Tibial nerve (tissue), 4 donors: Measurements from ENCODE around the gene TBC1D1. TPM values are rescaled to one million over a fixed set of nuclear protein-coding genes. Genes with fewer than 3 reads are reported as not detected.
A peak's percentile ranks its signal among the peaks of the same experiment; 100 is the strongest.

Experiments used
- DNase-seq, 2 donors: peaks; one replicate each; pipeline ENCODE4 v3.0.0-alpha.2; 2019; ENCODE audit warnings: low spot score in 2 of 2
- H3K27ac ChIP-seq, 4 donors: fragments of 200-600 bp; sonication (generic) in 3 of 4; one replicate each; pipeline ENCODE4 v1.5.1; 2017 to 2019; ENCODE audit warnings: mild to moderate bottlenecking in 1 of 4
- H3K27me3 ChIP-seq, 2 donors: fragments of 200-600 bp; sonication (generic) in 1 of 2; one replicate each; pipeline versions ENCODE4 v1.5.1 to v1.6.0; 2017 to 2019
- H3K36me3 ChIP-seq, 3 donors: fragments of 200-600 bp; sonication (generic); one replicate each; pipeline ENCODE4 v1.5.1; 2018 to 2019
- H3K4me1 ChIP-seq, 4 donors: fragments of 200-600 bp; sonication (generic) in 3 of 4; one replicate each; pipeline ENCODE4 v1.5.1; 2017 to 2019
- H3K4me3 ChIP-seq, 4 donors: fragments of 200-600 bp; sonication (generic) in 3 of 4; one replicate each; pipeline ENCODE4 v1.5.1; 2017 to 2019; ENCODE audit warnings: mild to moderate bottlenecking in 1 of 4, moderate library complexity in 1 of 4
- H3K9me3 ChIP-seq, 4 donors: fragments of 200-600 bp; sonication (generic) in 3 of 4; one replicate each; pipeline ENCODE4 v1.5.1; 2017 to 2019
- CTCF ChIP-seq, 5 experiments: fragments of 200-600 bp in 3 of 5; fragments of 450-650 bp in 2 of 5; sonication (generic) in 3 of 5; IDR thresholded peaks; one replicate each; pipeline ENCODE4 v1.5.1; 2016 to 2019; ENCODE audit warnings: antibody characterized with exemption in 5 of 5, mild to moderate bottlenecking in 3 of 5, moderate library complexity in 2 of 5
- EP300 ChIP-seq, 2 donors: sonication (generic); formaldehyde crosslinking; IDR thresholded peaks; one replicate each; pipeline ENCODE4 v1.6.1; 2017; ENCODE audit warnings: antibody characterized with exemption in 2 of 2, mild to moderate bottlenecking in 1 of 2
- POLR2A ChIP-seq, 2 donors: fragments of 450-650 bp; IDR thresholded peaks; one replicate each; pipeline ENCODE4 v1.6.1; 2017; ENCODE audit warnings: antibody characterized with exemption in 2 of 2, mild to moderate bottlenecking in 2 of 2, moderate library complexity in 2 of 2
- WGBS, 2 donors: methylation state at CpG; one replicate each; pipeline ENCODE4 v1.1.5; 2018; 5-methylcytosine and 5-hydroxymethylcytosine counted together
- total RNA-seq, 4 donors: library from RNA; depleted of rRNA; stranded (reverse); fragments of >200 nt; gene quantifications; one replicate each; pipeline ENCODE4 v1.1.0, GENCODE V29; 2016

The TBC1D1 gene
- total RNA-seq, 4 donors from 2014 or later: 41.6 to 97.8 (median 62.5) TPM

- Histone ChIP-seq H3K4me1 (no peaks in the 10 kb centered on the region), H3K36me3 (peaks cover 0 to 10% (median 0%) of the 10 kb centered on the region in 3 donors), H3K4me3 (no peak overlapping the region), H3K27ac (no peak overlapping the region), H3K27me3 (no peaks in the 10 kb centered on the region), H3K9me3 (no peaks in the 10 kb centered on the region)
- 46 to 48% methylated on average over 1 of the region's 1 CpG for WGBS, 2 donors
- no peak for DNase-seq
- no peak for TF ChIP-seq POLR2A (IDR thresholded peaks at IDR 0.05)
Measured at GRCh38 chr4:38144031-38144430, 253.1 kb downstream of the TBC1D1 start.

- TF ChIP-seq EP300 (IDR thresholded peaks at IDR 0.05) (no peak), CTCF (IDR thresholded peaks at IDR 0.05) (no peak), POLR2A (IDR thresholded peaks at IDR 0.05) (no peak)
- no peaks in the 10 kb centered on the region for H3K27me3 ChIP-seq
- 64 to 65% methylated on average over 4 of the region's 4 CpGs for WGBS, 2 donors
- H3K36me3 ChIP-seq: no peaks in the 10 kb centered on the region
- no peaks in the 10 kb centered on the region for H3K9me3 ChIP-seq
- H3K4me1 ChIP-seq: peaks cover 0 to 8% (median 0%) of the 10 kb centered on the region in 4 donors
- H3K27ac ChIP-seq: peak overlapping the region in 1 of 4 donors; percentile 26
- H3K4me3 ChIP-seq: no peak overlapping the region
- no peak for DNase-seq
Measured at GRCh38 chr4:38145033-38145678, 254.3 kb downstream of the TBC1D1 start.

GRCh38 chr4:38145741-38146140 lies 254.9 kb downstream of the TBC1D1 start:
- WGBS, 2 donors: 41 to 61% methylated on average over 4 of the region's 4 CpGs
- DNase-seq: no peak
- no peak for TF ChIP-seq POLR2A (IDR thresholded peaks at IDR 0.05)
- Histone ChIP-seq H3K27me3 (no peaks in the 10 kb centered on the region), H3K36me3 (no peaks in the 10 kb centered on the region), H3K9me3 (no peaks in the 10 kb centered on the region), H3K4me3 (no peak overlapping the region), H3K27ac (peak overlapping the region in 1 of 4 donors; percentile 26), H3K4me1 (peaks cover 0 to 14% (median 0%) of the 10 kb centered on the region in 4 donors)

- no peak for DNase-seq
- no peak for TF ChIP-seq CTCF (IDR thresholded peaks at IDR 0.05)
- TF ChIP-seq EP300 (IDR thresholded peaks at IDR 0.05): no peak
- no peak for TF ChIP-seq POLR2A (IDR thresholded peaks at IDR 0.05)
- H3K27me3 ChIP-seq: no peaks in the 10 kb centered on the region
Measured at GRCh38 chr4:38146383-38146782, 255.5 kb downstream of the TBC1D1 start.

GRCh38 chr4:38149472-38149996 lies 258.6 kb downstream of the TBC1D1 start:
- Histone ChIP-seq H3K4me1 (peaks cover 0 to 29% (median 1%) of the 10 kb centered on the region in 4 donors), H3K27me3 (no peaks in the 10 kb centered on the region), H3K4me3 (no peak overlapping the region), H3K36me3 (no peaks in the 10 kb centered on the region), H3K9me3 (no peaks in the 10 kb centered on the region), H3K27ac (peak overlapping the region in 2 of 4 donors; percentile 39 to 41)
- no peak for TF ChIP-seq EP300 (IDR thresholded peaks at IDR 0.05)
- DNase-seq: no peak

More at GRCh38 chr4:38146383-38146782, 255.5 kb downstream of the TBC1D1 start:
- no peaks in the 10 kb centered on the region for H3K36me3 ChIP-seq
- 80 to 93% methylated on average over 2 of the region's 2 CpGs for WGBS, 2 donors
- H3K27ac ChIP-seq: no peak overlapping the region
- H3K4me3 ChIP-seq: no peak overlapping the region
- H3K9me3 ChIP-seq: no peaks in the 10 kb centered on the region
- H3K4me1 ChIP-seq: peaks cover 0 to 15% (median 0%) of the 10 kb centered on the region in 4 donors

GRCh38 chr4:38149997-38150671 lies 259.2 kb downstream of the TBC1D1 start:
- H3K9me3 ChIP-seq: no peaks in the 10 kb centered on the region
- no peak overlapping the region for H3K4me3 ChIP-seq
- H3K27ac ChIP-seq: peak overlapping the region in 2 of 4 donors; percentile 39 to 41
- H3K27me3 ChIP-seq: no peaks in the 10 kb centered on the region
- no peak for TF ChIP-seq POLR2A (IDR thresholded peaks at IDR 0.05)
- TF ChIP-seq CTCF (IDR thresholded peaks at IDR 0.05): no peak
- TF ChIP-seq EP300 (IDR thresholded peaks at IDR 0.05): no peak
- peaks cover 0 to 35% (median 7%) of the 10 kb centered on the region in 4 donors for H3K4me1 ChIP-seq
- no peaks in the 10 kb centered on the region for H3K36me3 ChIP-seq
- no peak for DNase-seq
- 52 to 67% methylated on average over 8 of the region's 8 CpGs for WGBS, 2 donors
